Measurements from ENCODE around the gene RAD9A.

- TF ChIP-seq CTCF (IDR thresholded peaks at IDR 0.05; ENCODE audit: low read depth, low read length) (no peak), EZH2phosphoT487 (IDR thresholded peaks at IDR 0.05; ENCODE audit: low read depth) (no peak)
Observed at GRCh38 chr11:67356387-67356863, 35.4 kb upstream of the RAD9A start.
